H9 (cell line): ENCODE data around the gene LDHD. TPM values are rescaled to one million over a fixed set of nuclear protein-coding genes. Genes with fewer than 3 reads are reported as not detected.
A peak's percentile ranks its signal among the peaks of the same experiment; 100 is the strongest.

Source experiments
- DNase-seq: peaks from one replicate; pipeline ENCODE4 v3.0.0-alpha.2; 2017
- H2AFZ ChIP-seq: one replicate; pipeline ENCODE4 v1.6.1; 2013; ENCODE audit warnings: mild to moderate bottlenecking, low read length, control low read depth, moderate library complexity
- H2AK5ac ChIP-seq: 2 replicates; pipeline ENCODE4 v1.6.1; 2013; ENCODE audit warnings: low read length, control low read depth, mixed read lengths; ENCODE audit not compliant: insufficient read length
- H2BK120ac ChIP-seq: one replicate; pipeline ENCODE4 v1.6.1; 2013; ENCODE audit warnings: low read depth, mild to moderate bottlenecking, low read length, control low read depth, inconsistent platforms; ENCODE audit not compliant: poor library complexity, severe bottlenecking
- H2BK12ac ChIP-seq: 2 replicates; pipeline ENCODE4 v1.6.1; 2013; ENCODE audit warnings: low read length, control low read depth, mixed read lengths, low read depth; ENCODE audit not compliant: insufficient read length
- H2BK15ac ChIP-seq: 2 replicates; pipeline ENCODE4 v1.6.1; 2013; ENCODE audit warnings: low read depth, low read length, control low read depth
- H2BK20ac ChIP-seq: one replicate; pipeline ENCODE4 v1.6.1; 2013; ENCODE audit warnings: low read depth, mild to moderate bottlenecking, low read length, control low read depth, inconsistent platforms; ENCODE audit not compliant: poor library complexity, severe bottlenecking
- H2BK5ac ChIP-seq: 2 replicates; pipeline ENCODE4 v1.6.1; 2013; ENCODE audit warnings: low read length, control low read depth, mixed read lengths; ENCODE audit not compliant: insufficient read length
- H3K14ac ChIP-seq: 2 replicates; pipeline ENCODE4 v1.6.1; 2013; ENCODE audit warnings: low read length, control low read depth; ENCODE audit not compliant: insufficient read depth
- H3K18ac ChIP-seq: 2 replicates; pipeline ENCODE4 v1.6.1; 2013; ENCODE audit warnings: low read depth, mild to moderate bottlenecking, mixed read lengths, low read length, control low read depth; ENCODE audit not compliant: insufficient read length
- H3K23ac ChIP-seq: 2 replicates; pipeline ENCODE4 v1.6.1; 2013; ENCODE audit warnings: low read length, control low read depth, mixed read lengths, low read depth; ENCODE audit not compliant: insufficient read length
- H3K23me2 ChIP-seq: 2 replicates; pipeline ENCODE4 v1.6.1; 2013; ENCODE audit warnings: low read depth, mild to moderate bottlenecking, mixed read lengths, low read length, control low read depth; ENCODE audit not compliant: insufficient read length, poor library complexity, severe bottlenecking
- H3K27ac ChIP-seq: 2 replicates; pipeline ENCODE4 v1.5.1; 2013; ENCODE audit warnings: low read length, control low read depth, mixed read lengths, low read depth; ENCODE audit not compliant: insufficient read length
- H3K27me3 ChIP-seq: 2 replicates; pipeline ENCODE4 v1.6.1; 2013; ENCODE audit warnings: low read length, control low read depth, inconsistent platforms; ENCODE audit not compliant: insufficient read depth
- H3K4ac ChIP-seq: 2 replicates; pipeline ENCODE4 v1.6.1; 2013; ENCODE audit warnings: low read depth, mild to moderate bottlenecking, control low read depth, inconsistent platforms, low read length, moderate library complexity
- H3K4me1 ChIP-seq: 2 replicates; pipeline ENCODE4 v1.6.1; 2013; ENCODE audit warnings: low read length, control low read depth, inconsistent platforms; ENCODE audit not compliant: insufficient read depth
- H3K4me2 ChIP-seq: 2 replicates; pipeline ENCODE4 v1.6.1; 2013; ENCODE audit warnings: low read length, control low read depth, mixed read lengths; ENCODE audit not compliant: insufficient read length, insufficient read depth
- H3K56ac ChIP-seq: 2 replicates; pipeline ENCODE4 v1.6.1; 2013; ENCODE audit warnings: low read depth, mild to moderate bottlenecking, mixed read lengths, low read length, control low read depth; ENCODE audit not compliant: insufficient read length
- H3K79me1 ChIP-seq: 2 replicates; pipeline ENCODE4 v1.6.1; 2013; ENCODE audit warnings: low read depth, mild to moderate bottlenecking, moderate library complexity, low read length, control low read depth, inconsistent platforms; ENCODE audit not compliant: insufficient read depth, poor library complexity, severe bottlenecking
- H3K79me2 ChIP-seq: 2 replicates; pipeline ENCODE4 v1.6.1; 2013; ENCODE audit warnings: low read length, control low read depth, inconsistent platforms; ENCODE audit not compliant: insufficient read depth
- H3K9ac ChIP-seq: 2 replicates; pipeline ENCODE4 v1.6.1; 2013; ENCODE audit warnings: low read length, control low read depth, mixed read lengths; ENCODE audit not compliant: insufficient read length; ENCODE audit errors: extremely low read depth
- H3K9me3 ChIP-seq: one replicate; pipeline ENCODE4 v1.6.1; 2013; ENCODE audit warnings: low read depth, low read length, inconsistent platforms; ENCODE audit not compliant: control insufficient read depth
- H3T11ph ChIP-seq: one replicate; pipeline ENCODE4 v1.6.1; 2013; ENCODE audit warnings: mild to moderate bottlenecking, low read length, control low read depth, inconsistent platforms
- H4K20me1 ChIP-seq: one replicate; pipeline ENCODE4 v1.6.1; 2013; ENCODE audit not compliant: control insufficient read depth, insufficient read length, insufficient read depth
- H4K5ac ChIP-seq: 2 replicates; pipeline ENCODE4 v1.6.1; 2013; ENCODE audit warnings: low read depth, mild to moderate bottlenecking, mixed read lengths, low read length, control low read depth; ENCODE audit not compliant: insufficient read length
- H4K8ac ChIP-seq: replicated peaks from 2 replicates; pipeline ENCODE4 v1.6.1; 2013; ENCODE audit warnings: low read length, control low read depth, mixed read lengths, low read depth; ENCODE audit not compliant: insufficient read length
- H4K91ac ChIP-seq: 2 replicates; pipeline ENCODE4 v1.6.1; 2013; ENCODE audit warnings: low read depth, mild to moderate bottlenecking, moderate library complexity, mixed read lengths, low read length, control low read depth; ENCODE audit not compliant: insufficient read length
- H3K27ac Mint-ChIP-seq, 3 experiments: 2 replicates in 2 of 3; 3 replicates in 1 of 3; pipeline ENCODE4 v1.8.0; 2020 to 2021; ENCODE audit warnings: mixed read lengths in 3 of 3, mild to moderate bottlenecking in 1 of 3, moderate library complexity in 1 of 3
- H3K27me3 Mint-ChIP-seq: 2 replicates; pipeline ENCODE4 v1.8.0; 2021; ENCODE audit warnings: low read depth, mild to moderate bottlenecking, moderate library complexity, mixed read lengths
- H3K36me3 Mint-ChIP-seq, 3 experiments: 2 replicates in 2 of 3; 3 replicates in 1 of 3; pipeline ENCODE4 v1.8.0; 2020 to 2021; ENCODE audit warnings: low read depth in 3 of 3, mixed read lengths in 3 of 3; ENCODE audit not compliant: insufficient read depth in 1 of 3
- H3K4me1 Mint-ChIP-seq, 2 experiments: 2 replicates each; pipeline ENCODE4 v1.8.0; 2020; ENCODE audit warnings: mixed read lengths in 2 of 2
- H3K4me3 Mint-ChIP-seq, 2 experiments: 2 replicates in 1 of 2; 3 replicates in 1 of 2; pipeline ENCODE4 v1.8.0; 2020 to 2021; ENCODE audit warnings: mild to moderate bottlenecking in 2 of 2, mixed read lengths in 2 of 2, moderate library complexity in 1 of 2
- H3K9me3 Mint-ChIP-seq, 2 experiments: 2 replicates in 1 of 2; 3 replicates in 1 of 2; pipeline ENCODE4 v1.8.0; 2020; ENCODE audit warnings: mild to moderate bottlenecking in 2 of 2, mixed read lengths in 2 of 2, moderate library complexity in 1 of 2
- CTCF ChIP-seq: fragments of 200-600 bp; sonication (generic); conservative IDR thresholded peaks from 3 replicates; pipeline ENCODE4 v1.8.0; 2021; ENCODE audit warnings: antibody characterized with exemption, mild to moderate bottlenecking
- WGBS: extraction: QIAGEN DNeasy Blood & Tissue Kit; methylation state at CpG from one replicate; pipeline ENCODE4 v1.1.7; 2013; ENCODE audit warnings: missing lambda C conversion rate, low lambda C conversion rate, mixed read lengths; ENCODE audit not compliant: insufficient read length; ENCODE audit errors: extremely low coverage; 5-methylcytosine and 5-hydroxymethylcytosine counted together
- total RNA-seq: library from RNA; stranded (reverse); gene quantifications from 2 replicates; pipeline ENCODE4 v1.2.1, GENCODE V29; 2021

Gene LDHD
- total RNA-seq, 1 experiment from 2014 or later, result 14.7 TPM

DNA sequence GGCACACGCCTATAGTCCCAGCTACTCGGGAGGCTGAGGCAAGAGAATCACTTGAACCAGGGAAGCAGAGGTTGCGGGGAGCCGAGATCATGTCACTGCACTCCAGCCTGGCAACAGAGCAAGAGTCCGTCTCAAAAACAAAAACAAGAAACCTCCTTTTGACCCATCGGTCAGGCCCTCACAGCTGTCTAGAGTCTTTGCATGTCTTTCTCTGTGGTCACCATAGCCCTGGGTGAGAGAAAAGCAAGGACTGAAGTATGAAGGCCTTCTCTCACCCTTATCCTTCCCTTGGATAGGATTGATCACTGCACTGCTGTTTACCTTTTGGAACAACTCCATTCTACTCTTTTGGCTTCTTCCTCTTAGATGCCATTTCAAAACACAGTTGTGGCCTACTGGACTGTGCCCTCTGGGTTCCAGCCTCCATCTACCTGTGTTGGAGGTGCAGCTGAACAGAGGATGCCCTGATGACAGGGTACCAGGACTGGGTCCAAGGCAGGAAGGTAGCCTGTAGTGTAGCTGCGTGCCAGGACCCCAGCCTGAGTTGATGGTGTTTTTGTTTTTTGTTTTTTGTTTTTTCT is 37.1 kb downstream of the LDHD start:
- Histone ChIP-seq H3K9ac (no peak overlapping the region), H4K91ac (no peak overlapping the region), H3K14ac (no peak overlapping the region), H3K23me2 (no peaks in the 10 kb centered on the region), H2BK5ac (no peak overlapping the region), H2BK20ac (no peak overlapping the region), H4K20me1 (no peaks in the 10 kb centered on the region), H3T11ph (no peak overlapping the region), H3K23ac (no peak overlapping the region), H3K4me2 (no peak overlapping the region), H2BK12ac (no peak overlapping the region), H2BK120ac (no peak overlapping the region), H3K27ac (no peak overlapping the region), H3K4ac (no peak overlapping the region), H2AFZ (no peak overlapping the region), H3K4me1 (peaks cover 10% of the 10 kb centered on the region; the same call in 1 of the 2 replicates), H3K79me2 (peaks cover 8% of the 10 kb centered on the region; the same call in 1 of the 2 replicates), H3K9me3 (no peaks in the 10 kb centered on the region), H2BK15ac (no peak overlapping the region), H2AK5ac (no peak overlapping the region), H4K5ac (no peak overlapping the region), H3K27me3 (no peaks in the 10 kb centered on the region), H3K56ac (no peak overlapping the region), H4K8ac (no peak overlapping the region), H3K18ac (no peak overlapping the region), H3K79me1 (peaks cover 4% of the 10 kb centered on the region)
- peaks cover 35 to 43% of the 10 kb centered on the region in 2 experiments for H3K4me1 Mint-ChIP-seq
- peaks cover 6 to 13% (median 10%) of the 10 kb centered on the region in 3 experiments for H3K36me3 Mint-ChIP-seq
- H3K9me3 Mint-ChIP-seq, result peaks cover 2 to 3% of the 10 kb centered on the region in 2 experiments; a peak in 1 of 5 replicates
- no peak overlapping the region for H3K4me3 Mint-ChIP-seq
- no peaks in the 10 kb centered on the region for H3K27me3 Mint-ChIP-seq
- no CpG with 5 or more reads among the region's 7 CpGs for WGBS
- DNase-seq, result no peak
- H3K27ac Mint-ChIP-seq, result peak overlapping the region in 1 of 3 experiments; percentile 86; a peak in 3 of 7 replicates
- no peak for TF ChIP-seq CTCF
